DND-41 (cell line): ENCODE data around the gene MYH7B.

Experiments
- CTCF ChIP-seq: IDR thresholded peaks from 2 replicates; pipeline ENCODE4 v1.5.1; 2012; ENCODE audit warnings: borderline replicate concordance, low read length, moderate library complexity, mild to moderate bottlenecking; ENCODE audit not compliant: poor library complexity, severe bottlenecking; ENCODE audit errors: extremely low read depth
- EZH2 ChIP-seq: IDR thresholded peaks from 3 replicates; pipeline ENCODE4 v1.6.1; 2012; ENCODE audit warnings: borderline replicate concordance, low read depth, mild to moderate bottlenecking, moderate library complexity, low read length, inconsistent platforms; ENCODE audit not compliant: severe bottlenecking

- TF ChIP-seq CTCF (no peak), EZH2 (no peak)
These were observed 9.4 kb downstream of the MYH7B start for GRCh38 chr20:34965051-34965450.
